GM21390 (cell line): Measurements from ENCODE around the gene POMGNT2.

ENCODE experiments used
- ATAC-seq: cut with Tn5 transposase; IDR thresholded peaks from one replicate; pipeline ENCODE4 v1.9.1; 2021; ENCODE audit not compliant: unreplicated experiment

POMGNT2 gene

GRCh38 chr3:43104039-43104438 lies 1.8 kb downstream of the POMGNT2 start:
- ATAC-seq: no peak

DNA sequence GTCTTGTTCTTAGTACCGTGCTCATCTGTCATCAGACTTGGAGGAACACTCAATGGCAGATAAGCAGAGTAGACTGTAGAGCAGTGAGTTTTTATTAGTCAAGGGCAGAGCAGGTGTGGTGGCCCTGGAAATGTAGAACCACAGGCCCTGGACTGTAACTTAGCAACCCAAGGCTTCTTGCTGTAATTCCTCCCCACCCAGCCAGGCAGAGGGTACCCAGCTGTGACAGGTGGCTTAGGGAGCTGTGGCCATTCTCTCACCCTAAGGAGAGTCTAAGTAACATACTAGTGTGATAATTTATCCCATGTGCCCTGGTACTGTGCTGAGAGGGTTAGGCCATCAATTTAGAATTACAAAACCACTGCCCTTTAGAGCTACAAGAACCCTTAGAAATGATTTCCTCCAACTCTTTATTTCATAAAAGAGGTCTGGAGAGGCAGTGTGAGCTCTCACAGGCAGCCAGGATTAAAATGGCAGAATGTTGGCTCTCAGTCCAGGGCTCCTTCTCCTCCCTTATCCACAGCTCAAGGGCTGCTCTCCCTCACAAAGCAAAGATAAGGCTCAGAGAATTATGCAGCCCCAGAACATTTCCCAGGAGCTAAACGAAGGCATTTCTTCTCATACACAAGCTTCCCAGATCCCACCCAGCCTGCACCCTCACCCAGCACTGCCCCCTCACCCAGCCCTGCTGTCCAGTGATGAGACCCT lies 3.0 kb downstream of the POMGNT2 start:
- ATAC-seq: no peak

- no peak for ATAC-seq
Measured at GRCh38 chr3:43098761-43099160, 7.1 kb downstream of the POMGNT2 start.

GRCh38 chr3:43097400-43098080 lies 8.3 kb downstream of the POMGNT2 start:
- no peak for ATAC-seq

DNA sequence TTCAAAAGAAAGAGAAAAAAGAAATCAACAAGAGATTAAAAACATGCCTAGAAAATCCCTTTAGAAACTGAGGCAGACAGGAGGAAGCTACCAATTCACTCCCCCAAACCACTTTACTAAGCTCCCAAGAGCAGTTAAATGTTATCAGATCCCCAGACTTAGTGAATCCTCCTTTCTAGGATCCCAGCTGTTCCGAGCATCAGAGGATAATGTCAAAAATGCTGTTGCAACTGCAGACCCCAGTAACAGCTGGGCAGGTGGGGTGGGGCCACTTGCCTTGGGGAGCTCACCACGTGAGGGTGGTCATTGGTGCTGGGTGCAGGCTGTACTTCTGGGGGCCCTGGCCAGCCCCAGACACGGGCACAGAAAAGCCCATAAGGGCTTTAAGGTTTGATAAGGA lies 9.1 kb downstream of the POMGNT2 start:
- no peak for ATAC-seq

- ATAC-seq: no peak
Measured at GRCh38 chr3:43095370-43095769, 10.5 kb downstream of the POMGNT2 start.

DNA sequence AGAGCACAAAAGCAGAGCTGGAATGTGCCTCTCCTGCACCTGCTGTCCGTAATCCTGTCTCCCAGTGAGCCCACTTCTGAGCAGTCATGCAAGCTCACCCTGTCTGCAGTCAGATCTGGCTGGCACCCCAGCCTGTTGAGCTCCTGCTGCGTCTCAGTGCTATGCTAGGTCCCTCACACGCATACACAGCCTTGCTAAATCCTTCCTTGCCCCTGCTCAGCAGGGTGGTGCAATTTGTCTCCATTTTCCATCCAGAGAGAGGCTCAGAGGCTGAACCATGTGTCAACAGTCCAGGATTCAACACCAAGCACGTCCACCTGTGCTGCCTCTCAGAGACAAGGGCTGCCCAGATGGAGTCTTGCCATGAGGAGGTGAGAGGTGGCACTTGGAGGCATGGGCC lies 11.0 kb downstream of the POMGNT2 start:
- no peak for ATAC-seq

- no peak for ATAC-seq
Measured at GRCh38 chr3:43094381-43094780, 11.5 kb downstream of the POMGNT2 start.

DNA sequence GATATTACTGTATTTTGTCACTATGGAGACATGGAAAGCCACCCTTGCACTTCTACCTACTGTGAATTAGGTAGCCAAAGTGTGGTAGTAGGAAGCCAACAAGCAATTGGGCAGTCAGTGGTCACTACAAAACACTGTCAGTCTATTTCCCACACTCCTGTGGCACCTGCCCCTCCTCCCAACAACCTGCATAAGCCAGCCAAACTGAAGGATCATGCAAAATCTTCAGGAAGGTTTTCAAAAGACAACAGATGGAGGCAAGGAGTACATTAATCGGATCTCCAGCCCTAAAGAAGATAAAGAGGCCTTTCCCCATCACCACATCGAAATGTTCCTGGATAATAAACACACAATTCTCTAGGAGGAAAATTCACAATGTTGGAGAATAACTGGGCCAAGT lies 11.9 kb downstream of the POMGNT2 start:
- no peak for ATAC-seq

- no peak for ATAC-seq
Measured at GRCh38 chr3:43093006-43093405, 12.9 kb downstream of the POMGNT2 start.

DNA sequence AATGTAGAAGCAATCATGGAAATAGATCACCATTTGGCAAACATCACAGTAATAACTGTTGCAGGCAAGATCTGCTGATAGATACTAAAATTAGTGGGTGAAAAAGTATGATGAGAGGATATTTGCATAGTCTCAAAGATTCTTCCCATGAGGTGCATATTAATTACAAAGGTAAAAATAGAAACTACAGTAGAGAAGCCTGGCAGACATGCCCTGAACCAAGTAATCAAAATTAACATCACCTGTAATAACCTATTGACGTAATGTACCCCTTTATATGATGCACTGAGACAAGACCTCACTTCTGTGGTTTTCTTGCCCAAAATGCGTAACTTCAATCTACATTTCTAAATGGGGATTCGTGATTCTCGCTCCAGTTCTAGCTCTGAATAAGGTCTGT lies 14.4 kb downstream of the POMGNT2 start:
- ATAC-seq: no peak

DNA sequence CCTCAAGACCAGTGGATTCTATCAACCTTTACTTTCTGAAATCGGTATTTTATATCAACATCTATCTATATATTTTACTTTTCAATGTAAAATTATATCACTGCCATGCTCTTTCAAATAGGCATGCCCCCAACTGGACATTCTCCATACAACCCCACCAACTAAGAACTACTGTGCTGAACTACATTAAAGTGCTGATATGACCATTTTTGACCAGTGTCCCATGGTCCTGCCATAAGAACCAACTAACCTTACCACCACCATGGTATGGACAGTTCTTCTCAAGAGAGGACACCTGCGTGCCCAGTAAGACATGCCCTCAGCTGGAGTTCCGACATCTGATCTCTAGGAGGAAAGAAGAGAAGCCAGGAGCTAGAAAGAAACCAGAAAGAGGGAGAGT lies 15.6 kb downstream of the POMGNT2 start:
- no peak for ATAC-seq

- no peak for ATAC-seq
Measured at GRCh38 chr3:43089081-43089480, 16.8 kb downstream of the POMGNT2 start.

GRCh38 chr3:43087249-43087776 lies 18.6 kb downstream of the POMGNT2 start:
- no peak for ATAC-seq

DNA sequence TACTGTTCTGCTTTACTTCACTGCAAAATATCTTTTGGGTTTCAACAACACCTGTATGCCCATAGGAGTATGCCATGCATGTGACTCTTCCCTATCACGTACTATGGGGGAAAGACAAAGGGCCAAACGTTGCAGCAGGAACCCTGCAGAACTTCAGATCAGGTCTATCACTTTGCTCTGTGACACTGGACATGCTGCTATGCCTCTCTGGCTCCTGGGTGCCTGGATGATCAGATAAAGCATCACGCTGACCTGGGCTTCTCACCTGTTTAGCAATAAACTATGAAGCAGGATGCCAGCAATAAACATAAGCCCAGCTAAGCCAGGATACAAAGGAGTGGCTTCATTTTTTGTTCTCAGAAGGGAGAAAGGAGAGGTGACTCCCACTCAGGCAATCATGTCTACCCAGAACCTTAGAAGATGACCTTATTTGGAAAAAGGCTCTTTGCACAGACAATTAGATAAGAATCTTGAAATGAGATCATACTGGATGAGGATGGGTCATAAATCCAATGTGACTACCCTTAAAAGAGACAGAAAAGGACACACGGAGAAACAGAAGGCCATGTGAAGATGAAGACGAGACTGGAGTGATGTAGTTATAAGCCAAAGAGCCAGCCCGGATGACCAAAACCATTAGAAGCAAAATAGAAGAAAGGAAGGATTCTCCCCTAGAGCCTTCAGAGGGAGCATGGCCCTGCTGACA lies 19.3 kb downstream of the POMGNT2 start:
- ATAC-seq: no peak

DNA sequence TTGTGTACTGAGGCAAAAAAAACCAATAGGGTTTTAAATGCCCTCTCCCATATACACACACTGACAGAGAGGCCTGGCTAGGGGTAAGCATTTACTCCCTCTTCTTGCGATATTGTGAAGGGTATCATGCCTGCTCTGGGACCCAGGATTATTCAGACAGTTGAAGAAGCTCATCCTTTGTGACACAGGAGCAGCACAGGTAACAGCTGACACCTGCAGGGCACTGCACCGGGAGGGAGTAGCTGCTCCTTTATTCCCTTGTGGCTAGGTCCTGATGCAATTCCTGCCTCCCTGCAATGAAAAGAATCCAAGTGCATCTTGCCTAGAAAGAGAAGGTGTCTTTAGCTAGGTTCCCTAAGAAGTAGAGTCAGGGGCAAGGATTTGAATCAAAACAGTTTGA lies 23.4 kb downstream of the POMGNT2 start:
- ATAC-seq: no peak

GRCh38 chr3:43081796-43082195 lies 24.1 kb downstream of the POMGNT2 start:
- ATAC-seq: no peak

DNA sequence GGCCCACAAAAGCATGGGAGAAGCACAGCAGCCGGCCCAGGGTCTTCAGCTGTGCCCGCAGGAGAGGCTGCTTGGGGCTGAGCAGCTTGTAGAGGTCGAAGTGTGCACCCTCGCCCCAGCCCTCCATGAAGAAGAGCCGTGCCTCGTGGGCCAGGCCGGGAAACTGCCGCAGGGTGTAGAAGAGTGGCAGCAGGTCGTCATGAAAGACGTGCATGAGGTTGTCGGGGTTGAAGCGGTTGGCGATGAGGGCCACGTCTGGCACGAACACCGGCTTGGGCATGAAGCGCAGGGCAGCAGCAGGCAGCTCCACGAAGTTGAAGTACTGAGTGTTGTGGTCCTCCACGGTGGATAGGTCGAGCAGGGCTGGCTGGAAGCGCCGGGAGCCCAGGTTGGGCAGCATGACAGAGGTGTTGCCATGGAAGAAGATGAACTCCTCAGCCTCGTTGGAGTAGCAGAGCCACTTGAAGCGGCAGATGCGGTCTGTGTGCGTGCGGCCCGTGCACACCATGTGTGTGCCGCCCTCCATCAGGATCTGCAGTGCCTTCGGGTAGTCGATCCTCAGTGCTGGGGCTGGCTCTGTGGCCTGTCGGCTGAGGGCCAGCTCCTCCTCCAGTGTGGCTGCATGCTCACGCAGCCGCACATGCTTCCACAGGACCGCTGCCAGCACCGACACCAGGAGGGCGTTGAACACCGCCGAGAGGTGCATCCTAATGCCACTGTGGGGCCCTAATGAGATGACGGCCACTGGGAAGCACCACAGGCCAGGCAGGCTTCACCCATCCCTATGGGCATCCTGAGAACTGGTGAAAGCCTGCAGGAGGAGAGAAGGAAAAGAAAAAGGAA lies 24.9 kb downstream of the POMGNT2 start:
- no peak for ATAC-seq

DNA sequence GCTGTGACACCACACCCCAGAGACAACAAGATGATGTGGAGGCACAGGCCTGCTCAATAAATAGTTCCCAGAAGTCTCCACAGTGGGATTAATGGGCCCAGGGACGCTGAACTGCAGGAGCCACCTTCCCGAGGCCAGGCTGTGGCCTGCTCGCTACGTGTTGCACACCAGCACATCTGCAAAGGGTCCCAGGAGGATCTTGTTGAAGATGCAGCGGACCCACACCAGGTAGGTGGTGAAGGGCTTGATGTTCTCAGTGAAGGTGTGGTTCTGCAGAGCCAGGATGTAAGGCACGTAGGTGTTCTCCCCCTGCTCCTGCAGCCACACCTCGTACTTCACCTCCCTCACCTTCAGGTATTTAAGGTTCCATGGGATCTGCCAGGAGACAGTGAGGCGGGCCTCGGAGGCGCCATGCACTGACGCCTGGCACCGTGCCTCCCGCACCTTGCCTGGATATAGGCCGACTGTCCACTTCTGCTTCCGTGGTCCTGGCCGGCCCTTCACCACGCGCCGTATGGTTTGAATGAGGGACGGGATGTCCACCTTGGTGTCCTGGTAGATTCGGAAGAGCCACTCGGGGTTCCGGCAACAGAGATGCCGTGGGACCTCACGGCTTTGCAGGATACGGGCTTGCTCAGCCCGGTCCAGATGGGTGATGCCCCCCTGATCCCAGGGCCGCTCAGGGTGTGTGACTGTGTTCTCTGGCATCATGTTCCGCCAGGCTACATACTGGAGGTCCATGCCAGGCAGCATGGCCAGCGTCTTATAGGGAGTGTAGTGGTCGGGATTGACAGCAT lies 26.1 kb downstream of the POMGNT2 start:
- ATAC-seq: no peak

DNA sequence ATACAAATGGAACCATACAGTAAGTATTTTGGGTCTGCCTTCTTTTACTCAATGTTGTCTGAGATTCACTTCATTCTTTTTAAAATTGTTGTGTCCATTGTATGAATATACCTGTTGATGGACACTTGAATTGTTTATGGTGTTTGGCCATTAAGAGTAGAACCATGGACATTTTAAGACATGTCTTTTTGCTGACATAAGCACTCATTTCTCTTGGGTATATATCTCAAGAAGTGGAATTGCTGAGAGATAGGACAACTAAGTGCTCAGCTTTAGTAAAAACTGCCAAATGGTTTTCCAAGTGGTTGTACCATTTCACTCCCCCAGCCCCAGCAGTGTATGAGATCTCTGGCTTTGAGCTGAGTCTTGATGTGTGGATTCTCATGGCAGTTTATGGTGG lies 28.2 kb downstream of the POMGNT2 start:
- no peak for ATAC-seq
